Ishikawa (cell line): ENCODE data around the gene GALNT9.

ENCODE experiments used
- CEBPB ChIP-seq: IDR thresholded peaks from 2 replicates; pipeline ENCODE4 v1.6.1; 2012
- EGR1 ChIP-seq: IDR thresholded peaks from 2 replicates; pipeline ENCODE4 v1.6.1; 2012
- EP300 ChIP-seq: IDR thresholded peaks from 2 replicates; pipeline ENCODE4 v1.6.1; 2012; ENCODE audit warnings: borderline replicate concordance
- FOXM1 ChIP-seq: IDR thresholded peaks from 2 replicates; pipeline ENCODE4 v1.6.1; 2012; ENCODE audit warnings: low read depth, borderline replicate concordance
- MAX ChIP-seq: IDR thresholded peaks from 2 replicates; pipeline ENCODE4 v1.6.1; 2012
- NFIC ChIP-seq: IDR thresholded peaks from 2 replicates; pipeline ENCODE4 v1.6.1; 2012
- RAD21 ChIP-seq: IDR thresholded peaks from 2 replicates; pipeline ENCODE4 v1.6.1; 2012; ENCODE audit warnings: low read depth
- REST ChIP-seq: IDR thresholded peaks from 2 replicates; pipeline ENCODE4 v1.6.1; 2012; ENCODE audit warnings: low read depth, mild to moderate bottlenecking
- TAF1 ChIP-seq: IDR thresholded peaks from 2 replicates; pipeline ENCODE4 v1.6.1; 2012; ENCODE audit warnings: low read depth, mild to moderate bottlenecking
- TCF12 ChIP-seq: IDR thresholded peaks from 2 replicates; pipeline ENCODE4 v1.6.1; 2012; ENCODE audit warnings: low read depth
- TEAD4 ChIP-seq: IDR thresholded peaks from 2 replicates; pipeline ENCODE4 v1.6.1; 2012
- USF1 ChIP-seq: IDR thresholded peaks from 2 replicates; pipeline ENCODE4 v1.6.1; 2012
- YY1 ChIP-seq: IDR thresholded peaks from 2 replicates; pipeline ENCODE4 v1.6.1; 2012; ENCODE audit warnings: low read depth

The GALNT9 gene

GRCh38 chr12:132146772-132147422 lies 182.5 kb downstream of the GALNT9 start:
- no peak for TF ChIP-seq TCF12
- TF ChIP-seq EP300: no peak
- no peak for TF ChIP-seq RAD21
- no peak for TF ChIP-seq FOXM1
- no peak for TF ChIP-seq CEBPB
- TF ChIP-seq EGR1: no peak
- no peak for TF ChIP-seq USF1
- TF ChIP-seq NFIC: no peak
- no peak for TF ChIP-seq MAX
- TF ChIP-seq TAF1: no peak
- no peak for TF ChIP-seq YY1
- no peak for TF ChIP-seq REST
- TF ChIP-seq TEAD4: no peak
